ENCODE measurements around the gene EFTUD2. TPM values are rescaled to one million over a fixed set of nuclear protein-coding genes. Genes with fewer than 3 reads are reported as not detected.
A peak's percentile ranks its signal among the peaks of the same experiment; 100 is the strongest.

Gene EFTUD2
- total RNA-seq, 1 donor from 2014 or later = 145 TPM

GRCh38 chr17:44941712-44942331 lies 42.6 kb upstream of the EFTUD2 start:
- H3K27ac Mint-ChIP-seq = peak overlapping the region; percentile 80
- H3K27me3 Mint-ChIP-seq (ENCODE audit: low read depth) = no peaks in the 10 kb centered on the region
- TF ChIP-seq, protein P1, sequence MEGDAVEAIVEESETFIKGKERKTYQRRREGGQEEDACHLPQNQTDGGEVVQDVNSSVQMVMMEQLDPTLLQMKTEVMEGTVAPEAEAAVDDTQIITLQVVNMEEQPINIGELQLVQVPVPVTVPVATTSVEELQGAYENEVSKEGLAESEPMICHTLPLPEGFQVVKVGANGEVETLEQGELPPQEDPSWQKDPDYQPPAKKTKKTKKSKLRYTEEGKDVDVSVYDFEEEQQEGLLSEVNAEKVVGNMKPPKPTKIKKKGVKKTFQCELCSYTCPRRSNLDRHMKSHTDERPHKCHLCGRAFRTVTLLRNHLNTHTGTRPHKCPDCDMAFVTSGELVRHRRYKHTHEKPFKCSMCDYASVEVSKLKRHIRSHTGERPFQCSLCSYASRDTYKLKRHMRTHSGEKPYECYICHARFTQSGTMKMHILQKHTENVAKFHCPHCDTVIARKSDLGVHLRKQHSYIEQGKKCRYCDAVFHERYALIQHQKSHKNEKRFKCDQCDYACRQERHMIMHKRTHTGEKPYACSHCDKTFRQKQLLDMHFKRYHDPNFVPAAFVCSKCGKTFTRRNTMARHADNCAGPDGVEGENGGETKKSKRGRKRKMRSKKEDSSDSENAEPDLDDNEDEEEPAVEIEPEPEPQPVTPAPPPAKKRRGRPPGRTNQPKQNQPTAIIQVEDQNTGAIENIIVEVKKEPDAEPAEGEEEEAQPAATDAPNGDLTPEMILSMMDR (IDR thresholded peaks at IDR 0.05; ENCODE audit: unreplicated experiment) = no peak
- peaks cover 18% of the 10 kb centered on the region for H3K36me3 Mint-ChIP-seq
- no peak for DNase-seq (ENCODE audit: low spot score in 2 of 2, unreplicated experiment in 2 of 2)
- H3K4me1 Mint-ChIP-seq = peaks cover 27% of the 10 kb centered on the region
- peak overlapping the region; percentile 14 for H3K4me3 Mint-ChIP-seq
- H3K9me3 Mint-ChIP-seq = peaks cover 8% of the 10 kb centered on the region

DNA sequence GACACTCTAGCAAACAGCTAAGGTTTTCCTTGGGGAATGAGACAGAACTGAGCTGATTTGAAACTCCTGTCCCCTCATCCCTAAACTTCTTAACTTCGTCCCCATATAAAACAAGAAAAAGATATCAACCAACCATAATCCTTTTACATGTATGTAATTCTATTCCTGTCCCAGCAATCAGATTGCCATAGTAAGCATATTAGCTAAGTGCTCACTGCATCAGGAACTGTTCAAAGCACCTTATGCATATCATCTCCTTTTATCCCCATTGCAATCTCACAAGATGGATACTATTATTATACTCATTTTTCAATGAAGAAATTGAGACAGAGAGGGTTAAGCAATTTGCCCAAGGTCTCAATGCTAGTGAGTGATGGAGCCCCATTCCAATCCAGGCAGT lies 41.5 kb upstream of the EFTUD2 start:
- TF ChIP-seq, protein P1 (IDR thresholded peaks at IDR 0.05; ENCODE audit: unreplicated experiment) = no peak
- Mint-ChIP-seq H3K9me3 (peaks cover 8% of the 10 kb centered on the region), H3K27ac (peak overlapping the region; percentile 84), H3K36me3 (peaks cover 18% of the 10 kb centered on the region), H3K4me1 (peaks cover 20% of the 10 kb centered on the region), H3K4me3 (no peak overlapping the region), H3K27me3 (ENCODE audit: low read depth) (no peaks in the 10 kb centered on the region)
- no peak for DNase-seq (ENCODE audit: low spot score in 2 of 2, unreplicated experiment in 2 of 2)

DNA sequence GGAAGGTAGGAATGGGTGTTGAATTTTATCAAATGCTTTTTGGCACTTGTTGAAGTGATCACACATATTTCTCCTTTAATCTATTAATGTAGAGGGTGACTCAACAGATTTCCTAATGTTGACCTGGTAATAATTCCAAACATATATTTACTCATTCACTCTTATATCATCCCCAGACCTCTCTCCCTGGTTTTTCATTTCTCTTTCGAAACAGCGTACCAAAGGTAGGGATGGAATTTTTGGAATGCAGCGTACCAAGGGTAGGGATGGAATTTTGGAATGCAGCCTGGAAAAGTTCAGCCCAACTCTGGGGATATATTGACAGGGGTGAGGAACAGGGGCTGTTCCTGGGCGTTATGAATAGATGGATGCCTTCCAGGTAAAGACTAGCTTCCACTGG lies 41.1 kb upstream of the EFTUD2 start:
- H3K9me3 Mint-ChIP-seq = peaks cover 8% of the 10 kb centered on the region
- TF ChIP-seq, protein P1 (IDR thresholded peaks at IDR 0.05; ENCODE audit: unreplicated experiment) = no peak
- H3K4me3 Mint-ChIP-seq = no peak overlapping the region
- peaks cover 20% of the 10 kb centered on the region for H3K4me1 Mint-ChIP-seq
- no peak for DNase-seq (ENCODE audit: low spot score in 2 of 2, unreplicated experiment in 2 of 2)
- no peaks in the 10 kb centered on the region for H3K27me3 Mint-ChIP-seq (ENCODE audit: low read depth)
- H3K36me3 Mint-ChIP-seq = peaks cover 18% of the 10 kb centered on the region
- peak overlapping the region; percentile 84 for H3K27ac Mint-ChIP-seq

DNA sequence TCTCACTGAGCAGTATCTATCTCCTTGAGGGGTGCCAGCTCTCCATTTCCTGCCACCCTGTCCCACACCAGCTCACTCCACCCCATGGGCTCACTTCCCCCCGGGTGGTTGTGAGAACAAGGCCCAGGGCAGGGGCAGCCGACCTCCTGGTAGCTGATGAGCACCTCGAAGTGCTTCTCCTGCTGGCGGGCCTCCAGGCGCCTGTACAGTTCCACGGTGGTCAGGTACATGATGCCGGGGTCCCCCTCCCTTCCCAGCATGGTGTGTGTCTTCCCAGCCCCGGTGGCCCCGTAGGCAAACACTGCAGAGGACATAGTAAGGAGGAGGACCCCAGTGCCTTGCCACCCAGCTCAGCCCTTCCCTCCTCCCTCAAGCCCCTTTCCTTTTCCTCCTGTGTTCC lies 35.9 kb upstream of the EFTUD2 start:
- DNase-seq (ENCODE audit: low spot score in 2 of 2, unreplicated experiment in 2 of 2) = no peak
- TF ChIP-seq, protein P1 (IDR thresholded peaks at IDR 0.05; ENCODE audit: unreplicated experiment) = no peak
- Mint-ChIP-seq H3K27me3 (ENCODE audit: low read depth) (no peaks in the 10 kb centered on the region), H3K27ac (no peak overlapping the region), H3K9me3 (peaks cover 8% of the 10 kb centered on the region), H3K4me3 (no peak overlapping the region), H3K36me3 (peaks cover 23% of the 10 kb centered on the region), H3K4me1 (peaks cover 3% of the 10 kb centered on the region)

- peaks cover 8% of the 10 kb centered on the region for H3K9me3 Mint-ChIP-seq
- H3K27me3 Mint-ChIP-seq (ENCODE audit: low read depth) = no peaks in the 10 kb centered on the region
- no peak for DNase-seq (ENCODE audit: low spot score in 2 of 2, unreplicated experiment in 2 of 2)
- no peak overlapping the region for H3K27ac Mint-ChIP-seq
- no peak overlapping the region for H3K4me3 Mint-ChIP-seq
- H3K36me3 Mint-ChIP-seq = peaks cover 21% of the 10 kb centered on the region
- no peaks in the 10 kb centered on the region for H3K4me1 Mint-ChIP-seq
- TF ChIP-seq, protein P1 (IDR thresholded peaks at IDR 0.05; ENCODE audit: unreplicated experiment) = no peak
Measured at GRCh38 chr17:44934745-44935105, 35.5 kb upstream of the EFTUD2 start.
